H1 (cell line): ENCODE data around the gene FNDC1. TPM values are rescaled to one million over a fixed set of nuclear protein-coding genes. Genes with fewer than 3 reads are reported as not detected.

ENCODE experiments used
- CTCF ChIA-PET: fragments of 300-600 bp; sonication (Branson Sonifier 250); formaldehyde crosslinking; loops from one replicate; lab custom pipeline; 2021; ENCODE audit not compliant: partially characterized antibody; lab: Charles Lee
- POLR2A ChIA-PET: fragments of 300-600 bp; sonication (Branson Sonifier 250); formaldehyde crosslinking; loops from one replicate; lab custom pipeline; 2021; ENCODE audit warnings: inconsistent platforms; ENCODE audit not compliant: partially characterized antibody; lab: Charles Lee
- DNase-seq, 2 experiments: peaks; one replicate each; pipeline versions ENCODE4 v3.0.0 to v3.0.0-alpha.2; 2010 to 2022; ENCODE audit warnings: low spot score in 2 of 2, low read depth in 1 of 2, mixed read lengths in 1 of 2
- FAIRE-seq: peaks from 2 replicates; lab custom pipeline; 2011; peaks lifted over from hg19 to GRCh38; lab: Jason Lieb, UNC
- H2AFZ ChIP-seq: 2 replicates; pipeline ENCODE4 v1.8.1; 2012; ENCODE audit warnings: low read length, inconsistent platforms
- H2AK5ac ChIP-seq: 2 replicates; pipeline ENCODE4 v1.6.1; 2013; ENCODE audit warnings: low read depth, low read length
- H2BK120ac ChIP-seq: replicated peaks from 2 replicates; pipeline ENCODE3; 2013; ENCODE audit warnings: low read depth, low read length, inconsistent platforms
- H2BK12ac ChIP-seq: 2 replicates; pipeline ENCODE4 v1.6.1; 2013; ENCODE audit warnings: low read depth, low read length
- H2BK15ac ChIP-seq: 2 replicates; pipeline ENCODE4 v1.6.1; 2013; ENCODE audit warnings: low read length
- H2BK20ac ChIP-seq: 2 replicates; pipeline ENCODE4 v1.6.1; 2013; ENCODE audit warnings: low read length
- H2BK5ac ChIP-seq: 2 replicates; pipeline ENCODE4 v1.6.1; 2013; ENCODE audit warnings: low read depth, low read length
- H3K14ac ChIP-seq: 2 replicates; pipeline ENCODE4 v1.6.1; 2013; ENCODE audit warnings: inconsistent platforms; ENCODE audit not compliant: insufficient read length
- H3K18ac ChIP-seq: 2 replicates; pipeline ENCODE4 v1.6.1; 2013; ENCODE audit warnings: low read length; ENCODE audit errors: extremely low read depth
- H3K23ac ChIP-seq: 2 replicates; pipeline ENCODE4 v1.6.1; 2013; ENCODE audit warnings: inconsistent platforms; ENCODE audit not compliant: insufficient read length
- H3K23me2 ChIP-seq: 2 replicates; pipeline ENCODE4 v1.6.1; 2013; ENCODE audit warnings: low read depth, low read length
- H3K27ac ChIP-seq: 2 replicates; pipeline ENCODE4 v1.6.1; 2011; ENCODE audit warnings: low read depth, low read length, inconsistent platforms
- H3K27me3 ChIP-seq, 4 experiments: replicated peaks in 1 of 4; 1 replicate in 1 of 4; 2 replicates in 3 of 4; pipeline versions ENCODE4 v1.6.1 to v1.8.1; 2011 to 2013; ENCODE audit warnings: low read length in 3 of 4, mild to moderate bottlenecking in 3 of 4, inconsistent platforms in 2 of 4, mixed read lengths in 2 of 4, moderate library complexity in 1 of 4; ENCODE audit not compliant: control insufficient read depth in 3 of 4, insufficient read depth in 3 of 4; ENCODE audit errors: extremely low read depth in 1 of 4
- H3K36me3 ChIP-seq, 4 experiments: 2 replicates each; pipeline versions ENCODE4 v1.6.1 to v1.8.1; 2011 to 2013; ENCODE audit warnings: mild to moderate bottlenecking in 4 of 4, low read length in 3 of 4, moderate library complexity in 2 of 4, control low read depth in 1 of 4, inconsistent platforms in 1 of 4; ENCODE audit not compliant: insufficient read depth in 4 of 4, control insufficient read depth in 2 of 4
- H3K4ac ChIP-seq: replicated peaks from 2 replicates; pipeline ENCODE3; 2013; ENCODE audit warnings: low read length, low read depth, mixed read lengths, inconsistent platforms; ENCODE audit not compliant: insufficient read length
- H3K4me1 ChIP-seq, 4 experiments: replicated peaks in 1 of 4; 1 replicate in 1 of 4; 2 replicates in 3 of 4; pipeline versions ENCODE4 v1.6.1 to v1.8.1; 2011 to 2013; ENCODE audit warnings: low read length in 3 of 4, inconsistent platforms in 2 of 4, mixed read lengths in 1 of 4; ENCODE audit not compliant: insufficient read depth in 4 of 4, control insufficient read depth in 3 of 4
- H3K4me2 ChIP-seq, 2 experiments: 2 replicates each; pipeline versions ENCODE4 v1.6.1 to v1.8.1; 2011 to 2013; ENCODE audit warnings: low read depth in 2 of 2, low read length in 2 of 2, control low read depth in 1 of 2, inconsistent platforms in 1 of 2, mild to moderate bottlenecking in 1 of 2; ENCODE audit not compliant: insufficient read depth in 1 of 2
- H3K4me3 ChIP-seq, 4 experiments: fragments of 200-600, 300-600 bp in 1 of 4; sonication (generic), shearing (Covaris generic), sonication (Bioruptor Twin) in 1 of 4; 2 replicates each; pipeline versions ENCODE4 v1.5.1 to v1.8.1; 2011 to 2016; ENCODE audit warnings: low read length in 4 of 4, low read depth in 3 of 4, control low read depth in 2 of 4, inconsistent platforms in 2 of 4, mild to moderate bottlenecking in 2 of 4, mixed read lengths in 1 of 4, moderate library complexity in 1 of 4; ENCODE audit not compliant: insufficient read depth in 2 of 4; ENCODE audit errors: extremely low read depth in 1 of 4
- H3K56ac ChIP-seq: replicated peaks from 2 replicates; pipeline ENCODE3; 2013; ENCODE audit warnings: low read depth, mild to moderate bottlenecking, mixed read lengths, low read length, inconsistent platforms; ENCODE audit not compliant: insufficient read length
- H3K79me1 ChIP-seq: 2 replicates; pipeline ENCODE4 v1.6.1; 2013; ENCODE audit warnings: low read depth, low read length, control low read depth
- H3K79me2 ChIP-seq, 2 experiments: 2 replicates each; pipeline versions ENCODE4 v1.6.1 to v1.8.1; 2012 to 2013; ENCODE audit warnings: low read length in 2 of 2, mild to moderate bottlenecking in 2 of 2, inconsistent platforms in 1 of 2; ENCODE audit not compliant: insufficient read depth in 2 of 2, control insufficient read depth in 1 of 2
- H3K9ac ChIP-seq, 4 experiments: replicated peaks in 1 of 4; 1 replicate in 1 of 4; 2 replicates in 3 of 4; pipeline versions ENCODE4 v1.6.1 to v1.8.1; 2011 to 2013; ENCODE audit warnings: low read depth in 3 of 4, low read length in 3 of 4, control low read depth in 2 of 4, mild to moderate bottlenecking in 2 of 4, moderate library complexity in 2 of 4, inconsistent platforms in 1 of 4; ENCODE audit errors: extremely low read depth in 1 of 4
- H3K9me3 ChIP-seq, 2 experiments: 2 replicates each; pipeline versions ENCODE4 v1.6.1 to v1.8.1; 2012 to 2013; ENCODE audit warnings: mild to moderate bottlenecking in 2 of 2, moderate library complexity in 2 of 2, control low read depth in 1 of 2, inconsistent platforms in 1 of 2, low read depth in 1 of 2, low read length in 1 of 2, mixed read lengths in 1 of 2; ENCODE audit not compliant: insufficient read depth in 2 of 2
- H4K20me1 ChIP-seq, 2 experiments: replicated peaks in 1 of 2; 2 replicates each; pipeline versions ENCODE3 to v1.8.1; 2011 to 2013; ENCODE audit warnings: inconsistent platforms in 2 of 2, low read length in 2 of 2, mild to moderate bottlenecking in 1 of 2; ENCODE audit not compliant: insufficient read depth in 2 of 2, control insufficient read depth in 1 of 2
- H4K5ac ChIP-seq: 2 replicates; pipeline ENCODE4 v1.6.1; 2013; ENCODE audit warnings: low read length, low read depth, mixed read lengths, inconsistent platforms; ENCODE audit not compliant: insufficient read length
- H4K8ac ChIP-seq: 2 replicates; pipeline ENCODE4 v1.8.0; 2013; ENCODE audit warnings: mild to moderate bottlenecking, moderate library complexity, low read length, inconsistent platforms; ENCODE audit not compliant: insufficient read depth; ENCODE audit errors: extremely low read depth
- H4K91ac ChIP-seq: replicated peaks from 2 replicates; pipeline ENCODE3; 2013; ENCODE audit warnings: low read length, mixed read lengths, inconsistent platforms; ENCODE audit not compliant: insufficient read length
- PHF8 ChIP-seq: fragments of 200-600 bp; sonication (generic); conservative IDR thresholded peaks from 2 replicates; pipeline ENCODE4 v1.7.1; 2012; ENCODE audit warnings: low read depth, mild to moderate bottlenecking, inconsistent platforms, low read length, moderate library complexity
- RAD21 ChIP-seq, 2 experiments: IDR thresholded peaks in 1 of 2; conservative IDR thresholded peaks in 1 of 2; 2 replicates each; pipeline ENCODE4 v1.6.1; 2011; ENCODE audit warnings: low read depth in 2 of 2, low read length in 2 of 2, improper control_type of control experiment in 1 of 2, inconsistent platforms in 1 of 2, mild to moderate bottlenecking in 1 of 2, moderate library complexity in 1 of 2
- SP2 ChIP-seq: IDR thresholded peaks from 2 replicates; pipeline ENCODE4 v1.6.1; 2012; ENCODE audit warnings: mild to moderate bottlenecking, low read length, inconsistent platforms
- WGBS, 2 experiments: shearing (Covaris generic) in 1 of 2; methylation state at CpG; one replicate each; pipeline versions ENCODE4 v1.1.6 to v1.1.7; 2013 to 2015; ENCODE audit warnings: low lambda C conversion rate in 2 of 2, mixed read lengths in 2 of 2, inconsistent platforms in 1 of 2, low coverage in 1 of 2, missing lambda C conversion rate in 1 of 2; ENCODE audit not compliant: insufficient replicate concordance in 2 of 2, insufficient coverage in 1 of 2, insufficient read length in 1 of 2; ENCODE audit errors: extremely low coverage in 1 of 2, missing lambda C conversion rate in 1 of 2; 5-methylcytosine and 5-hydroxymethylcytosine counted together
- polyA plus RNA-seq, 7 experiments: library from polyadenylated mRNA; depleted of rRNA in 3 of 7; stranded (reverse) in 5 of 7; unstranded in 2 of 7; fragments of >200 nt in 5 of 7; fragments of 200-250 nt in 2 of 7; gene quantifications; 1 replicate in 5 of 7; 2 replicates in 1 of 7; 4 replicates in 1 of 7; pipeline versions ENCODE4 v1.2.1 to v1.2.3, GENCODE V29; 2011 to 2013; ENCODE audit warnings: missing spikeins in 2 of 7, mixed read lengths in 2 of 7
- total RNA-seq: library from RNA; stranded (reverse); fragmentation: NEBNext Ultra II Directional; extraction: Animal tissue kit (Norgen Biotek cat#: 25700); gene quantifications from 2 replicates; pipeline ENCODE4 v1.2.1, GENCODE V29; 2021
- TF ChIP-seq, protein P1 (sequence below): IDR thresholded peaks from 2 replicates; pipeline ENCODE4 v1.6.1; 2012; ENCODE audit warnings: inconsistent platforms
- TF ChIP-seq, protein P2 (sequence below), 3 experiments: IDR thresholded peaks; 1 replicate in 2 of 3; 2 replicates in 1 of 3; pipeline versions ENCODE4 v1.5.1 to v1.6.1; 2011; ENCODE audit warnings: low read length in 3 of 3, mild to moderate bottlenecking in 3 of 3, inconsistent platforms in 2 of 3, low read depth in 1 of 3, moderate library complexity in 1 of 3; ENCODE audit not compliant: insufficient read depth in 1 of 3; ENCODE audit errors: control extremely low read depth in 1 of 3

FNDC1 gene
- total and polyA plus RNA-seq, 2 of the 8 experiments (the other 6 are each of a cell fraction or from before 2014, with no cell fraction given): 0.06 to 0.30 TPM

DNA sequence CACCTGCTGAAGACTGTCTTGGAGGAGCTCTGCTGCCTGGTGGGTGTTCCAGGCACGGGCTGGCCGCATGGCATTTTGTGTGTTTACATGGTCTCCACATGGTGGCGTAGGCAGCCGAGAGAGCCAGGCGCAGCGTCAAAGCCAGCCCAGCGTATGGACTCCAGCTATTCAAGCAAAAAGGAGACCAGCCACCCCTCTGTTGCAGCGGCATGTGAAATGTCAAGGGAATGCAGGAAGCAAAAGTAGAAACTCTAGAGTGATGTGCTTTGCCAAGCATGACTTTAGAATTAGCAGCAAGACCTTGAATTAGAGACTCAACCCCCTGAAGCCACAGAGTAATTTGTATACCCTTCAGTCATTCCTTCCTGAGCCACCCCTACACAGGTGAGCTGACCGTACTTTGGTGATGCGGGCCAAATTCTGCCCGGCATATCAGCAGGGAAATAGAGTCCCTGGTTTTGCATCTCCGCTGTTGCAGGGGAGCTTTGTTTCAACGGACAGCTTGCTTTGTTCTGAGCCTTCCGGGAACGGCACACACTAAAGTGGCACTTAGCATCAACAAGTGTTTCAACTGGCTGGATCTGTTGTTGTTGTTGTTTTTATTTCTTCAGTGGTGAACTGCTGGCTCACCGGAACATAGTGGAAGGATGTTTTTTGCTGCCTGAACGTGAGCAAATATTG is 48.5 kb downstream of the FNDC1 start:
- peak overlapping the region; percentile 65; the same call in 1 of the 2 replicates for H2AFZ ChIP-seq
- no peaks in the 10 kb centered on the region for H3K27me3 ChIP-seq
- FAIRE-seq: no peak
- no peak overlapping the region for H3K56ac ChIP-seq
- H4K20me1 ChIP-seq: no peaks in the 10 kb centered on the region
- no peak overlapping the region for H3K4me3 ChIP-seq
- H3K9ac ChIP-seq: no peak overlapping the region
- H3K27ac ChIP-seq: no peak overlapping the region
- WGBS, 2 experiments: 70% methylated on average over 17 of the region's 17 CpGs; no CpG with 5 or more reads in 1 of the 2 experiments
- no peak overlapping the region for H3K18ac ChIP-seq
- no peaks in the 10 kb centered on the region for H3K23me2 ChIP-seq
- no peak overlapping the region for H4K91ac ChIP-seq
- no peak overlapping the region for H4K5ac ChIP-seq
- CTCF ChIA-PET: interaction anchor here (0.7 to 1.2 kb wide), 4 partner anchors 24 to 892 kb away, joined by 3 to 4 read pairs (median 3); no protein-coding TSS in a partner anchor
- no peaks in the 10 kb centered on the region for H3K79me1 ChIP-seq
- peak; percentile 58 to 77 for DNase-seq
- H3K14ac ChIP-seq: no peak overlapping the region
- H3K79me2 ChIP-seq: no peaks in the 10 kb centered on the region
- H3K4ac ChIP-seq: no peak overlapping the region
- H3K4me2 ChIP-seq: no peak overlapping the region; a peak in 1 of 4 replicates
- no peak overlapping the region for H2BK12ac ChIP-seq
- TF ChIP-seq, protein P1, sequence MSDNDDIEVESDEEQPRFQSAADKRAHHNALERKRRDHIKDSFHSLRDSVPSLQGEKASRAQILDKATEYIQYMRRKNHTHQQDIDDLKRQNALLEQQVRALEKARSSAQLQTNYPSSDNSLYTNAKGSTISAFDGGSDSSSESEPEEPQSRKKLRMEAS: peak; percentile 79
- TF ChIP-seq, protein P2, sequence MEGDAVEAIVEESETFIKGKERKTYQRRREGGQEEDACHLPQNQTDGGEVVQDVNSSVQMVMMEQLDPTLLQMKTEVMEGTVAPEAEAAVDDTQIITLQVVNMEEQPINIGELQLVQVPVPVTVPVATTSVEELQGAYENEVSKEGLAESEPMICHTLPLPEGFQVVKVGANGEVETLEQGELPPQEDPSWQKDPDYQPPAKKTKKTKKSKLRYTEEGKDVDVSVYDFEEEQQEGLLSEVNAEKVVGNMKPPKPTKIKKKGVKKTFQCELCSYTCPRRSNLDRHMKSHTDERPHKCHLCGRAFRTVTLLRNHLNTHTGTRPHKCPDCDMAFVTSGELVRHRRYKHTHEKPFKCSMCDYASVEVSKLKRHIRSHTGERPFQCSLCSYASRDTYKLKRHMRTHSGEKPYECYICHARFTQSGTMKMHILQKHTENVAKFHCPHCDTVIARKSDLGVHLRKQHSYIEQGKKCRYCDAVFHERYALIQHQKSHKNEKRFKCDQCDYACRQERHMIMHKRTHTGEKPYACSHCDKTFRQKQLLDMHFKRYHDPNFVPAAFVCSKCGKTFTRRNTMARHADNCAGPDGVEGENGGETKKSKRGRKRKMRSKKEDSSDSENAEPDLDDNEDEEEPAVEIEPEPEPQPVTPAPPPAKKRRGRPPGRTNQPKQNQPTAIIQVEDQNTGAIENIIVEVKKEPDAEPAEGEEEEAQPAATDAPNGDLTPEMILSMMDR (IDR thresholded peaks at IDR 0.05; ENCODE audit: control extremely low read depth in 1 of 3, insufficient read depth in 1 of 3, low read depth in 1 of 3, low read length in 3 of 3): peak; percentile 52 to 62 (median 55)
- peak; percentile 48 to 66 for TF ChIP-seq RAD21 (IDR thresholded peaks at IDR 0.05 in 1 of 2, conservative IDR thresholded peaks at IDR 0.05 in 1 of 2; ENCODE audit: low read depth in 2 of 2, low read length in 2 of 2)
- TF ChIP-seq PHF8: no peak
- no peak for TF ChIP-seq SP2
- H2AK5ac ChIP-seq: no peak overlapping the region
- H2BK120ac ChIP-seq: no peak overlapping the region
- H2BK20ac ChIP-seq: no peak overlapping the region
- no peak overlapping the region for H2BK5ac ChIP-seq
- no peaks in the 10 kb centered on the region; a peak in 1 of 7 replicates for H3K4me1 ChIP-seq
- H2BK15ac ChIP-seq: 0 out of 2 replicates have a peak overlapping the region, but pooled peaks have one; percentile 75
- POLR2A ChIA-PET: no interaction called here
- peaks cover 22 to 73% of the 10 kb centered on the region in 2 experiments; a peak in 3 of 4 replicates for H3K9me3 ChIP-seq
- no peaks in the 10 kb centered on the region for H3K36me3 ChIP-seq
- H3K23ac ChIP-seq: no peak overlapping the region
- H4K8ac ChIP-seq: no peak overlapping the region
